Measurements from ENCODE around the gene DENND6B.

DENND6B gene

GRCh38 chr22:50286701-50287318, 40.0 kb downstream of the DENND6B start:
- no peak for TF ChIP-seq MAX (IDR thresholded peaks at IDR 0.05; ENCODE audit: low read depth, low read length)
- TF ChIP-seq CTCF (IDR thresholded peaks at IDR 0.05; ENCODE audit: low read depth, low read length), result no peak
- TF ChIP-seq POLR2A (IDR thresholded peaks at IDR 0.05; ENCODE audit: extremely low read depth, insufficient read length), result no peak
- no peak for TF ChIP-seq MYC (IDR thresholded peaks at IDR 0.05; ENCODE audit: low read depth, low read length)
- DNase-seq (ENCODE audit: low read depth), result no peak
- H3K4me3 ChIP-seq (ENCODE audit: low read depth, low read length), result no peak overlapping the region

GRCh38 chr22:50286275-50286674, 40.5 kb downstream of the DENND6B start:
- DNase-seq (ENCODE audit: low read depth), result no peak
- H3K4me3 ChIP-seq (ENCODE audit: low read depth, low read length), result no peak overlapping the region
- TF ChIP-seq MYC (IDR thresholded peaks at IDR 0.05; ENCODE audit: low read depth, low read length) (no peak), CTCF (IDR thresholded peaks at IDR 0.05; ENCODE audit: low read depth, low read length) (no peak), MAX (IDR thresholded peaks at IDR 0.05; ENCODE audit: low read depth, low read length) (no peak), POLR2A (IDR thresholded peaks at IDR 0.05; ENCODE audit: extremely low read depth, insufficient read length) (no peak)

- TF ChIP-seq MYC (IDR thresholded peaks at IDR 0.05; ENCODE audit: low read depth, low read length) (no peak), CTCF (IDR thresholded peaks at IDR 0.05; ENCODE audit: low read depth, low read length) (no peak), POLR2A (IDR thresholded peaks at IDR 0.05; ENCODE audit: extremely low read depth, insufficient read length) (no peak), MAX (IDR thresholded peaks at IDR 0.05; ENCODE audit: low read depth, low read length) (no peak)
- DNase-seq (ENCODE audit: low read depth), result no peak
- H3K4me3 ChIP-seq (ENCODE audit: low read depth, low read length), result no peak overlapping the region
Observed at GRCh38 chr22:50285568-50286229, 41.1 kb downstream of the DENND6B start.

GRCh38 chr22:50284479-50284878, 42.3 kb downstream of the DENND6B start:
- H3K4me3 ChIP-seq (ENCODE audit: low read depth, low read length), result no peak overlapping the region
- no peak for DNase-seq (ENCODE audit: low read depth)
- TF ChIP-seq MAX (IDR thresholded peaks at IDR 0.05; ENCODE audit: low read depth, low read length) (no peak), POLR2A (IDR thresholded peaks at IDR 0.05; ENCODE audit: extremely low read depth, insufficient read length) (no peak), MYC (IDR thresholded peaks at IDR 0.05; ENCODE audit: low read depth, low read length) (no peak), CTCF (IDR thresholded peaks at IDR 0.05; ENCODE audit: low read depth, low read length) (no peak)

GRCh38 chr22:50283821-50284220, 43.0 kb downstream of the DENND6B start:
- H3K4me3 ChIP-seq (ENCODE audit: low read depth, low read length), result no peak overlapping the region
- no peak for DNase-seq (ENCODE audit: low read depth)
- TF ChIP-seq MYC (IDR thresholded peaks at IDR 0.05; ENCODE audit: low read depth, low read length), result no peak
- no peak for TF ChIP-seq POLR2A (IDR thresholded peaks at IDR 0.05; ENCODE audit: extremely low read depth, insufficient read length)
- no peak for TF ChIP-seq MAX (IDR thresholded peaks at IDR 0.05; ENCODE audit: low read depth, low read length)
- no peak for TF ChIP-seq CTCF (IDR thresholded peaks at IDR 0.05; ENCODE audit: low read depth, low read length)
